MM.1S (cell line): ENCODE data around the gene ME2.

Experiments used
- EZH2 ChIP-seq: fragments of 300-600 bp; sonication (generic); optimal IDR thresholded peaks from 2 replicates; pipeline ENCODE3; 2017; ENCODE audit warnings: low read depth, mild to moderate bottlenecking, antibody characterized with exemption, low read length, mixed read lengths
- EZH2phosphoT487 ChIP-seq: fragments of 300-600 bp; sonication (generic); IDR thresholded peaks from 2 replicates; pipeline ENCODE4 v1.6.1; 2018; ENCODE audit warnings: antibody characterized with exemption, low read length
- TF ChIP-seq, protein P1 (sequence below): fragments of 300-600 bp; sonication (generic); IDR thresholded peaks from 2 replicates; pipeline ENCODE4 v1.5.1; 2016; ENCODE audit warnings: antibody characterized with exemption, low read length, mixed read lengths

- TF ChIP-seq, protein P1, sequence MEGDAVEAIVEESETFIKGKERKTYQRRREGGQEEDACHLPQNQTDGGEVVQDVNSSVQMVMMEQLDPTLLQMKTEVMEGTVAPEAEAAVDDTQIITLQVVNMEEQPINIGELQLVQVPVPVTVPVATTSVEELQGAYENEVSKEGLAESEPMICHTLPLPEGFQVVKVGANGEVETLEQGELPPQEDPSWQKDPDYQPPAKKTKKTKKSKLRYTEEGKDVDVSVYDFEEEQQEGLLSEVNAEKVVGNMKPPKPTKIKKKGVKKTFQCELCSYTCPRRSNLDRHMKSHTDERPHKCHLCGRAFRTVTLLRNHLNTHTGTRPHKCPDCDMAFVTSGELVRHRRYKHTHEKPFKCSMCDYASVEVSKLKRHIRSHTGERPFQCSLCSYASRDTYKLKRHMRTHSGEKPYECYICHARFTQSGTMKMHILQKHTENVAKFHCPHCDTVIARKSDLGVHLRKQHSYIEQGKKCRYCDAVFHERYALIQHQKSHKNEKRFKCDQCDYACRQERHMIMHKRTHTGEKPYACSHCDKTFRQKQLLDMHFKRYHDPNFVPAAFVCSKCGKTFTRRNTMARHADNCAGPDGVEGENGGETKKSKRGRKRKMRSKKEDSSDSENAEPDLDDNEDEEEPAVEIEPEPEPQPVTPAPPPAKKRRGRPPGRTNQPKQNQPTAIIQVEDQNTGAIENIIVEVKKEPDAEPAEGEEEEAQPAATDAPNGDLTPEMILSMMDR: no peak
- TF ChIP-seq EZH2phosphoT487 (no peak), EZH2 (no peak)
These were observed 8.0 kb downstream of the ME2 start for GRCh38 chr18:50886929-50887328.
